Activated T-helper 1 cell treated with anti-CD3 and anti-CD28 coated beads, Interleukin-12 subunit alpha, Interleukin-12 subunit beta, Interleukin-2, Interleukin-4 antibody, amounts not matched to agents 30 ng/mL and 10 ng/mL and 1 ng/mL, durations not matched to agents 14 hours and 24 hours and 36 hours (primary cell): ENCODE data around the gene CACNB1. TPM values are rescaled to one million over a fixed set of nuclear protein-coding genes. Genes with fewer than 3 reads are reported as not detected.

Experiments used
- DNase-seq: peaks from one replicate; pipeline ENCODE4 v3.0.0; 2021; ENCODE audit warnings: low spot score
- H3K27ac Mint-ChIP-seq: one replicate; pipeline ENCODE4 v1.8.0; 2021; ENCODE audit warnings: mild to moderate bottlenecking, mixed read lengths
- H3K27me3 Mint-ChIP-seq: one replicate; pipeline ENCODE4 v1.8.0; 2022; ENCODE audit warnings: mild to moderate bottlenecking, moderate library complexity, mixed read lengths; ENCODE audit not compliant: insufficient read depth
- H3K36me3 Mint-ChIP-seq: one replicate; pipeline ENCODE4 v1.8.0; 2021; ENCODE audit warnings: low read depth, mixed read lengths
- H3K4me1 Mint-ChIP-seq: one replicate; pipeline ENCODE4 v1.8.0; 2021; ENCODE audit warnings: low read depth, mixed read lengths
- H3K4me3 Mint-ChIP-seq: one replicate; pipeline ENCODE4 v1.8.0; 2021; ENCODE audit warnings: mild to moderate bottlenecking, moderate library complexity, mixed read lengths
- H3K9me3 Mint-ChIP-seq: one replicate; pipeline ENCODE4 v1.8.0; 2021; ENCODE audit warnings: mixed read lengths
- intact Hi-C: fragments of 100-400 bp; cut with micrococcal nuclease; formaldehyde crosslinking; loops from one replicate; pipeline ENCODE4 v1.15.1; 2024
- total RNA-seq: library from RNA; stranded (reverse); gene quantifications from 2 replicates; pipeline ENCODE4 v1.2.3, GENCODE V29; 2022

The CACNB1 gene
- total RNA-seq, 1 donor from 2014 or later, result 21.8 TPM

- Mint-ChIP-seq H3K27ac (no peak overlapping the region), H3K36me3 (no peaks in the 10 kb centered on the region), H3K4me1 (peaks cover 29% of the 10 kb centered on the region), H3K27me3 (peaks cover 28% of the 10 kb centered on the region), H3K9me3 (no peaks in the 10 kb centered on the region), H3K4me3 (peak overlapping the region; percentile 80)
- intact Hi-C loops, result loop anchor here (1.0 kb wide), 1 partner anchor 10 kb away; no protein-coding TSS in a partner anchor
- DNase-seq, result no peak
Observed at GRCh38 chr17:39165178-39165840, 32.2 kb downstream of the CACNB1 start.

- intact Hi-C loops, result loop anchor here (1.0 kb wide), 3 partner anchors 10 to 80 kb away; no protein-coding TSS in a partner anchor
- Mint-ChIP-seq H3K9me3 (no peaks in the 10 kb centered on the region), H3K4me1 (peaks cover 29% of the 10 kb centered on the region), H3K36me3 (no peaks in the 10 kb centered on the region), H3K4me3 (peak overlapping the region; percentile 80), H3K27ac (peak overlapping the region; percentile 2), H3K27me3 (peaks cover 28% of the 10 kb centered on the region)
- DNase-seq, result peak; percentile 62
Observed at GRCh38 chr17:39164675-39165143, 32.8 kb downstream of the CACNB1 start.

GRCh38 chr17:39161962-39162361 is 35.5 kb downstream of the CACNB1 start:
- peaks cover 20% of the 10 kb centered on the region for H3K4me1 Mint-ChIP-seq
- intact Hi-C loops, result no loop called here
- peaks cover 25% of the 10 kb centered on the region for H3K27me3 Mint-ChIP-seq
- no peaks in the 10 kb centered on the region for H3K36me3 Mint-ChIP-seq
- H3K4me3 Mint-ChIP-seq, result no peak overlapping the region
- H3K27ac Mint-ChIP-seq, result no peak overlapping the region
- H3K9me3 Mint-ChIP-seq, result no peaks in the 10 kb centered on the region
- DNase-seq, result no peak

GRCh38 chr17:39158623-39159022 is 38.8 kb downstream of the CACNB1 start:
- no peaks in the 10 kb centered on the region for H3K36me3 Mint-ChIP-seq
- H3K27ac Mint-ChIP-seq, result no peak overlapping the region
- intact Hi-C loops, result no loop called here
- peaks cover 9% of the 10 kb centered on the region for H3K4me1 Mint-ChIP-seq
- no peak for DNase-seq
- no peaks in the 10 kb centered on the region for H3K9me3 Mint-ChIP-seq
- H3K4me3 Mint-ChIP-seq, result no peak overlapping the region
- H3K27me3 Mint-ChIP-seq, result peaks cover 11% of the 10 kb centered on the region

- no peaks in the 10 kb centered on the region for H3K36me3 Mint-ChIP-seq
- H3K27me3 Mint-ChIP-seq, result peaks cover 24% of the 10 kb centered on the region
- intact Hi-C loops, result no loop called here
- H3K4me3 Mint-ChIP-seq, result no peak overlapping the region
- H3K27ac Mint-ChIP-seq, result no peak overlapping the region
- DNase-seq, result no peak
- peaks cover 29% of the 10 kb centered on the region for H3K4me1 Mint-ChIP-seq
- no peaks in the 10 kb centered on the region for H3K9me3 Mint-ChIP-seq
Observed at GRCh38 chr17:39156491-39156890, 41.0 kb downstream of the CACNB1 start.

GRCh38 chr17:39155654-39156053 is 41.8 kb downstream of the CACNB1 start:
- no peak overlapping the region for H3K27ac Mint-ChIP-seq
- intact Hi-C loops, result no loop called here
- no peak for DNase-seq
- peaks cover 29% of the 10 kb centered on the region for H3K4me1 Mint-ChIP-seq
- no peaks in the 10 kb centered on the region for H3K36me3 Mint-ChIP-seq
- no peak overlapping the region for H3K4me3 Mint-ChIP-seq
- H3K9me3 Mint-ChIP-seq, result no peaks in the 10 kb centered on the region
- H3K27me3 Mint-ChIP-seq, result peaks cover 28% of the 10 kb centered on the region

GRCh38 chr17:39153599-39154051 is 43.8 kb downstream of the CACNB1 start:
- intact Hi-C loops, result loop anchor here (1.0 to 5.0 kb wide), 13 partner anchors 11 to 481 kb away; partner anchors contain the start of genes CACNB1, EPOP, PSMB3 and RPL19
- Mint-ChIP-seq H3K27me3 (peaks cover 45% of the 10 kb centered on the region), H3K4me3 (peak overlapping the region; percentile 98), H3K27ac (peak overlapping the region; percentile 98), H3K36me3 (no peaks in the 10 kb centered on the region), H3K4me1 (peaks cover 29% of the 10 kb centered on the region), H3K9me3 (no peaks in the 10 kb centered on the region)
- DNase-seq, result peak; percentile 88

- Mint-ChIP-seq H3K27me3 (peaks cover 53% of the 10 kb centered on the region), H3K9me3 (no peaks in the 10 kb centered on the region), H3K4me3 (peak overlapping the region; percentile 98), H3K4me1 (peaks cover 29% of the 10 kb centered on the region), H3K27ac (peak overlapping the region; percentile 30), H3K36me3 (no peaks in the 10 kb centered on the region)
- intact Hi-C loops, result loop anchor here (2.0 to 5.0 kb wide), 3 partner anchors 45 to 480 kb away; partner anchors contain the start of genes CACNB1 and EPOP
- DNase-seq, result no peak
Observed at GRCh38 chr17:39151943-39152818, 45.3 kb downstream of the CACNB1 start.

- H3K9me3 Mint-ChIP-seq, result no peaks in the 10 kb centered on the region
- DNase-seq, result no peak
- intact Hi-C loops, result loop anchor here (5.0 kb wide), 1 partner anchor 479 kb away; the partner anchor contains the start of gene EPOP
- H3K4me1 Mint-ChIP-seq, result peaks cover 29% of the 10 kb centered on the region
- H3K36me3 Mint-ChIP-seq, result no peaks in the 10 kb centered on the region
- peak within 1 kb of the TSS; percentile 98 for H3K4me3 Mint-ChIP-seq
- peak within 1 kb of the TSS; percentile 30 for H3K27ac Mint-ChIP-seq
- peaks cover 53% of the 10 kb centered on the region for H3K27me3 Mint-ChIP-seq
Observed at GRCh38 chr17:39151150-39151942, 46.1 kb downstream of the CACNB1 start, which contains the start of gene PLXDC1. Gene PLXDC1, minus strand, starts transcription at chr17:39151637. Its CDS starts 200 bp downstream, at chr17:39151437.

GRCh38 chr17:39150795-39151149 is 46.7 kb downstream of the CACNB1 start:
- Mint-ChIP-seq H3K4me1 (peaks cover 29% of the 10 kb centered on the region), H3K36me3 (no peaks in the 10 kb centered on the region), H3K9me3 (no peaks in the 10 kb centered on the region), H3K27me3 (peaks cover 53% of the 10 kb centered on the region), H3K4me3 (peak overlapping the region; percentile 56), H3K27ac (no peak overlapping the region)
- DNase-seq, result no peak
- intact Hi-C loops, result loop anchor here (5.0 kb wide), 1 partner anchor 478 kb away; the partner anchor contains the start of gene EPOP

GRCh38 chr17:39150104-39150634 is 47.3 kb downstream of the CACNB1 start:
- Mint-ChIP-seq H3K36me3 (no peaks in the 10 kb centered on the region), H3K4me1 (peaks cover 29% of the 10 kb centered on the region), H3K27me3 (peaks cover 53% of the 10 kb centered on the region), H3K4me3 (peak overlapping the region; percentile 29), H3K9me3 (no peaks in the 10 kb centered on the region), H3K27ac (no peak overlapping the region)
- intact Hi-C loops, result loop anchor here (5.0 kb wide), 1 partner anchor 478 kb away; the partner anchor contains the start of gene EPOP
- no peak for DNase-seq
